GM12878 (cell line): ENCODE measurements around the gene SSNA1. TPM values are rescaled to one million over a fixed set of nuclear protein-coding genes. Genes with fewer than 3 reads are reported as not detected.

Experiments used
- ATAC-seq: fragments of 200-7000 bp; cut with Tn5 transposase; 3 replicates; pipeline ENCODE4 v1.9.1; 2020; ENCODE audit warnings: mild to moderate bottlenecking, moderate library complexity
- BruUV-seq: library from RNA; stranded (reverse); fragments of 400-500 nt; replicated peaks from 2 replicates; lab custom pipeline; 2021; lab: Mats Ljungman, UMichigan
- CTCF ChIA-PET: fragments of 300-600 bp; sonication (Branson Sonifier 250); formaldehyde crosslinking; extraction: SDS; loops from one replicate; lab custom pipeline; 2021; ENCODE audit warnings: inconsistent platforms; lab: Yijun Ruan, JAX
- POLR2A ChIA-PET: fragments of 350-600 bp; formaldehyde crosslinking; extraction: SDS; loops from one replicate; lab custom pipeline; 2021; ENCODE audit warnings: inconsistent platforms; lab: Charles Lee
- RAD21 ChIA-PET: fragments of 300-600 bp; sonication (Branson Sonifier 250); formaldehyde crosslinking; loops from one replicate; lab custom pipeline; 2023; ENCODE audit warnings: antibody characterized with exemption; ENCODE audit not compliant: unreplicated experiment; lab: Charles Lee
- SMC1A ChIA-PET: fragments of 300-600 bp; sonication (Branson Sonifier 250); formaldehyde crosslinking; loops from one replicate; lab custom pipeline; 2023; ENCODE audit not compliant: unreplicated experiment, uncharacterized antibody; lab: Charles Lee
- DNase-seq: peaks from one replicate; pipeline ENCODE4 v3.0.0-alpha.2; 2011; ENCODE audit warnings: low read depth, low spot score
- FAIRE-seq: peaks from 3 replicates; lab custom pipeline; 2011; peaks lifted over from hg19 to GRCh38; lab: Jason Lieb, UNC
- H2AFZ ChIP-seq: 2 replicates; pipeline ENCODE4 v1.6.0; 2011; ENCODE audit warnings: low read depth, low read length, control low read depth; ENCODE audit not compliant: control insufficient read depth
- H3K27ac ChIP-seq: 2 replicates; pipeline ENCODE4 v1.5.1; 2011; ENCODE audit warnings: control low read depth; ENCODE audit not compliant: control insufficient read depth, insufficient read depth
- H3K27me3 ChIP-seq, 2 experiments: replicated peaks in 1 of 2; 2 replicates each; pipeline versions ENCODE4 v1.6.0 to v1.6.1; 2011; ENCODE audit warnings: low read length in 1 of 2; ENCODE audit not compliant: control insufficient read depth in 2 of 2, insufficient read depth in 2 of 2
- H3K36me3 ChIP-seq, 2 experiments: 2 replicates each; pipeline ENCODE4 v1.5.1; 2011; ENCODE audit warnings: low read length in 1 of 2; ENCODE audit not compliant: control insufficient read depth in 2 of 2, insufficient read depth in 2 of 2
- H3K4me1 ChIP-seq: 2 replicates; pipeline ENCODE4 v1.6.1; 2011; ENCODE audit warnings: mild to moderate bottlenecking, low read length, moderate library complexity, mixed read lengths; ENCODE audit not compliant: control insufficient read depth, insufficient read depth
- H3K4me2 ChIP-seq: 2 replicates; pipeline ENCODE4 v1.6.0; 2011; ENCODE audit warnings: control low read depth; ENCODE audit not compliant: control insufficient read depth, insufficient read depth
- H3K4me3 ChIP-seq: fragments of 200-600 bp; sonication (generic); 2 replicates; pipeline ENCODE4 v1.5.1; 2016
- H3K79me2 ChIP-seq: 2 replicates; pipeline ENCODE4 v1.6.0; 2011; ENCODE audit warnings: low read length; ENCODE audit not compliant: control insufficient read depth, insufficient read depth
- H3K9ac ChIP-seq: 2 replicates; pipeline ENCODE4 v1.8.0; 2011; ENCODE audit warnings: low read length, control low read depth, mixed read lengths; ENCODE audit not compliant: control insufficient read depth, insufficient read depth
- H3K9me3 ChIP-seq: replicated peaks from 3 replicates; pipeline ENCODE4 v1.5.1; 2011; ENCODE audit warnings: mild to moderate bottlenecking, low read length; ENCODE audit not compliant: control insufficient read depth, insufficient read depth
- H4K20me1 ChIP-seq: 2 replicates; pipeline ENCODE4 v1.6.0; 2011; ENCODE audit not compliant: control insufficient read depth, insufficient read depth
- MEF2B ChIP-seq: fragments of 450-650 bp; IDR thresholded peaks from 2 replicates; pipeline ENCODE4 v1.6.1; 2018; ENCODE audit warnings: mild to moderate bottlenecking, moderate library complexity; ENCODE audit not compliant: partially characterized antibody, poor library complexity, severe bottlenecking
- PML ChIP-seq: IDR thresholded peaks from 2 replicates; pipeline ENCODE4 v1.6.1; 2012; ENCODE audit warnings: low read length, inconsistent platforms
- RFX5 ChIP-seq: IDR thresholded peaks from 2 replicates; pipeline ENCODE4 v1.6.1; 2011; ENCODE audit warnings: low read depth, low read length, improper control_type of control experiment
- SREBF2 ChIP-seq: IDR thresholded peaks from 2 replicates; pipeline ENCODE4 v1.6.1; 2012; ENCODE audit warnings: mild to moderate bottlenecking, low read length
- WRNIP1 ChIP-seq: IDR thresholded peaks from 2 replicates; pipeline ENCODE4 v1.6.1; 2011; ENCODE audit warnings: low read depth, low read length, improper control_type of control experiment, borderline replicate concordance
- WGBS: methylation state at CpG from one replicate; pipeline ENCODE4 v1.1.6; 2016; ENCODE audit warnings: low lambda C conversion rate; ENCODE audit not compliant: insufficient replicate concordance, insufficient coverage; ENCODE audit errors: missing lambda C conversion rate; 5-methylcytosine and 5-hydroxymethylcytosine counted together
- in situ Hi-C: fragments of 300-500 bp; cut with MboI; formaldehyde crosslinking; loops from 9 replicates; pipeline ENCODE4 v1.14.3; 2018; ENCODE audit warnings: mixed read lengths
- intact Hi-C: fragments of 100-400 bp; cut with micrococcal nuclease; formaldehyde crosslinking; loops from one replicate; pipeline ENCODE4 v1.14.2; 2022; ENCODE audit not compliant: unreplicated experiment
- polyA plus RNA-seq, 11 experiments: library from polyadenylated mRNA; depleted of rRNA in 4 of 11; unstranded in 6 of 11; stranded (reverse) in 5 of 11; fragments of >200 nt; fragmentation: Nextera tagmentation in 4 of 11; fragmentation: Illumina TruSeq in 1 of 11; extraction: Ambion mirVana in 4 of 11; extraction: Trizol in 1 of 11; gene quantifications; 1 replicate in 1 of 11; 2 replicates in 10 of 11; pipeline versions ENCODE4 v1.2.1 to v1.2.3, GENCODE V29; 2011 to 2016; ENCODE audit warnings: inconsistent platforms in 2 of 11, missing spikeins in 2 of 11, low read depth in 1 of 11
- total RNA-seq, 4 experiments: library from RNA; depleted of rRNA in 3 of 4; stranded (reverse); fragments of >200 nt in 3 of 4; fragmentation: Illumina TruSeq in 1 of 4; extraction: Trizol in 1 of 4; gene quantifications; 2 replicates each; pipeline versions ENCODE4 v1.2.1 to v1.2.3, GENCODE V29; 2013 to 2021
- TF ChIP-seq, protein P1 (sequence below): IDR thresholded peaks from 2 replicates; pipeline ENCODE4 v1.6.1; 2012; ENCODE audit warnings: low read depth, low read length, improper control_type of control experiment
- TF ChIP-seq, protein P2 (sequence below): IDR thresholded peaks from 2 replicates; pipeline ENCODE4 v1.6.1; 2012; ENCODE audit warnings: low read depth, low read length, improper control_type of control experiment
- TF ChIP-seq, protein P3 (sequence below), 3 experiments: IDR thresholded peaks in 2 of 3; conservative IDR thresholded peaks in 1 of 3; 2 replicates each; pipeline ENCODE4 v1.5.1; 2011; ENCODE audit warnings: low read depth in 3 of 3, low read length in 3 of 3, mild to moderate bottlenecking in 3 of 3, control low read depth in 2 of 3, moderate library complexity in 2 of 3, inconsistent platforms in 1 of 3, mixed read lengths in 1 of 3; ENCODE audit not compliant: control insufficient read depth in 2 of 3, insufficient read depth in 1 of 3; ENCODE audit errors: extremely low read depth in 1 of 3
- TF ChIP-seq, protein P4 (sequence below): fragments of 450-650 bp; formaldehyde crosslinking; IDR thresholded peaks from 2 replicates; pipeline ENCODE4 v1.4.0; 2022; ENCODE audit warnings: mild to moderate bottlenecking, moderate library complexity

The SSNA1 gene
- total and polyA plus RNA-seq, 10 of the 15 experiments (the other 5 are each of a cell fraction or from before 2014, with no cell fraction given) = 0.63 to 139 (median 78.0) TPM

DNA sequence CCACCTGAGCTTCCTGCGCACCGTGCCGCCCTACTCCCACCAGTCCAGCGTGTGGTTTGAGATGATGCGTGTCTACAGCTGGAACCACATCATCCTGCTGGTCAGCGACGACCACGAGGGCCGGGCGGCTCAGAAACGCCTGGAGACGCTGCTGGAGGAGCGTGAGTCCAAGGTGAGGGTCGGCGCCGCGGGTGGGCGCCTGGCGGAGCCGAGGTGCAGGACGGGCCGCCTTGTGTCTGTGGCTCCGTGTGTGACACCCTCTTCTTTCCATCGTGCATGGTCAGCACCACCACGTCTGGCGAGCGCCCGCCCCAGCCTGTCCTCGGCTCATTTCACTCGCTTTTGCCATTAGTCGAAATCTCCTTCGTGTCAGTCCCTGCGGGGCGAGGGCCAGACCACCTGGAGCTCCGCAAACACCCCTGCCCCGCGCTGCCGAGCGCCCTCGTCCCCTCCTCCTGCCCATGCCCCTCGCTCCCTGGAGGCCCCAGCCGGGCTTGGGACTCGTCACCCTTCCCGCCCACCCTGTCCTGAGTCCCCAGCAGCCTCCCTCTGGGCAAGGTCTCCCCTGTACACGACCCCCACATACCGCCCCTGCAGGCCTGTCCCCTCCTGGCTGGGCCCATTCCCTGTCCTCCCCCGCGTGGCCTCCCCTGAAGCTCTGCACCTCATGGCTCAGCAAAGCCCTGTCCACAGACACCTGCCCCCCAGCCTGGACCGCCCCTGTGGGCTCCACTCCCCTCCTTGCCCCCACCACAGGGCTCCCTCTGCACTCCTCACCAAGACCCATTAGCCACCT is 42.5 kb upstream of the SSNA1 start:
- FAIRE-seq = no peak
- no peak overlapping the region for H3K4me2 ChIP-seq
- no peak overlapping the region for H3K4me3 ChIP-seq
- intact Hi-C loops (no loop called here), in situ Hi-C loops (no loop called here)
- 47% methylated on average over 31 of the region's 49 CpGs for WGBS
- H2AFZ ChIP-seq = no peak overlapping the region
- no peaks in the 10 kb centered on the region for H3K79me2 ChIP-seq
- ChIA-PET POLR2A (interaction anchor here (0.5 kb wide), 1 partner anchor 62 kb away, joined by 3 read pairs; no protein-coding TSS in a partner anchor), SMC1A (no interaction called here), RAD21 (no interaction called here), CTCF (no interaction called here)
- H3K27me3 ChIP-seq = peaks cover 0 to 2% of the 10 kb centered on the region in 2 experiments; a peak in 2 of 4 replicates
- H3K4me1 ChIP-seq = peaks cover 6% of the 10 kb centered on the region; the same call in 1 of the 2 replicates
- TF ChIP-seq, protein P1, sequence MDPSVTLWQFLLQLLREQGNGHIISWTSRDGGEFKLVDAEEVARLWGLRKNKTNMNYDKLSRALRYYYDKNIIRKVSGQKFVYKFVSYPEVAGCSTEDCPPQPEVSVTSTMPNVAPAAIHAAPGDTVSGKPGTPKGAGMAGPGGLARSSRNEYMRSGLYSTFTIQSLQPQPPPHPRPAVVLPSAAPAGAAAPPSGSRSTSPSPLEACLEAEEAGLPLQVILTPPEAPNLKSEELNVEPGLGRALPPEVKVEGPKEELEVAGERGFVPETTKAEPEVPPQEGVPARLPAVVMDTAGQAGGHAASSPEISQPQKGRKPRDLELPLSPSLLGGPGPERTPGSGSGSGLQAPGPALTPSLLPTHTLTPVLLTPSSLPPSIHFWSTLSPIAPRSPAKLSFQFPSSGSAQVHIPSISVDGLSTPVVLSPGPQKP = no peak
- TF ChIP-seq, protein P2, sequence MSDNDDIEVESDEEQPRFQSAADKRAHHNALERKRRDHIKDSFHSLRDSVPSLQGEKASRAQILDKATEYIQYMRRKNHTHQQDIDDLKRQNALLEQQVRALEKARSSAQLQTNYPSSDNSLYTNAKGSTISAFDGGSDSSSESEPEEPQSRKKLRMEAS = no peak
- TF ChIP-seq SREBF2 = no peak
- no peak for TF ChIP-seq WRNIP1
- TF ChIP-seq, protein P3, sequence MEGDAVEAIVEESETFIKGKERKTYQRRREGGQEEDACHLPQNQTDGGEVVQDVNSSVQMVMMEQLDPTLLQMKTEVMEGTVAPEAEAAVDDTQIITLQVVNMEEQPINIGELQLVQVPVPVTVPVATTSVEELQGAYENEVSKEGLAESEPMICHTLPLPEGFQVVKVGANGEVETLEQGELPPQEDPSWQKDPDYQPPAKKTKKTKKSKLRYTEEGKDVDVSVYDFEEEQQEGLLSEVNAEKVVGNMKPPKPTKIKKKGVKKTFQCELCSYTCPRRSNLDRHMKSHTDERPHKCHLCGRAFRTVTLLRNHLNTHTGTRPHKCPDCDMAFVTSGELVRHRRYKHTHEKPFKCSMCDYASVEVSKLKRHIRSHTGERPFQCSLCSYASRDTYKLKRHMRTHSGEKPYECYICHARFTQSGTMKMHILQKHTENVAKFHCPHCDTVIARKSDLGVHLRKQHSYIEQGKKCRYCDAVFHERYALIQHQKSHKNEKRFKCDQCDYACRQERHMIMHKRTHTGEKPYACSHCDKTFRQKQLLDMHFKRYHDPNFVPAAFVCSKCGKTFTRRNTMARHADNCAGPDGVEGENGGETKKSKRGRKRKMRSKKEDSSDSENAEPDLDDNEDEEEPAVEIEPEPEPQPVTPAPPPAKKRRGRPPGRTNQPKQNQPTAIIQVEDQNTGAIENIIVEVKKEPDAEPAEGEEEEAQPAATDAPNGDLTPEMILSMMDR (IDR thresholded peaks at IDR 0.05 in 2 of 3, conservative IDR thresholded peaks at IDR 0.05 in 1 of 3; ENCODE audit: control insufficient read depth in 2 of 3, extremely low read depth in 1 of 3, insufficient read depth in 1 of 3, low read depth in 3 of 3, low read length in 3 of 3) = no peak
- TF ChIP-seq PML = no peak
- TF ChIP-seq, protein P4, sequence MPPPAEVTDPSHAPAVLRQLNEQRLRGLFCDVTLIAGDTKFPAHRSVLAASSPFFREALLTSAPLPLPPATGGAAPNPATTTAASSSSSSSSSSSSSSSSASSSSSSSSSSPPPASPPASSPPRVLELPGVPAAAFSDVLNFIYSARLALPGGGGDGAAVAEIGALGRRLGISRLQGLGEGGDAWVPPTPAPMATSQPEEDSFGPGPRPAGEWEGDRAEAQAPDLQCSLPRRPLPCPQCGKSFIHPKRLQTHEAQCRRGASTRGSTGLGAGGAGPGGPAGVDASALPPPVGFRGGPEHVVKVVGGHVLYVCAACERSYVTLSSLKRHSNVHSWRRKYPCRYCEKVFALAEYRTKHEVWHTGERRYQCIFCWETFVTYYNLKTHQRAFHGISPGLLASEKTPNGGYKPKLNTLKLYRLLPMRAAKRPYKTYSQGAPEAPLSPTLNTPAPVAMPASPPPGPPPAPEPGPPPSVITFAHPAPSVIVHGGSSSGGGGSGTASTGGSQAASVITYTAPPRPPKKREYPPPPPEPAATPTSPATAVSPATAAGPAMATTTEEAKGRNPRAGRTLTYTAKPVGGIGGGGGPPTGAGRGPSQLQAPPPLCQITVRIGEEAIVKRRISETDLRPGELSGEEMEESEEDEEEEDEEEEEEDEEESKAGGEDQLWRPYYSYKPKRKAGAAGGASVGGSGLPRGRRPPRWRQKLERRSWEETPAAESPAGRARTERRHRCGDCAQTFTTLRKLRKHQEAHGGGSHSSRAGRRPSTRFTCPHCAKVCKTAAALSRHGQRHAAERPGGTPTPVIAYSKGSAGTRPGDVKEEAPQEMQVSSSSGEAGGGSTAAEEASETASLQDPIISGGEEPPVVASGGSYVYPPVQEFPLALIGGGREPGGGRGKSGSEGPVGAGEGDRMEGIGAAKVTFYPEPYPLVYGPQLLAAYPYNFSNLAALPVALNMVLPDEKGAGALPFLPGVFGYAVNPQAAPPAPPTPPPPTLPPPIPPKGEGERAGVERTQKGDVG (CRISPR knock-in tag) = no peak
- no peak for TF ChIP-seq RFX5
- TF ChIP-seq MEF2B = no peak
- no peaks in the 10 kb centered on the region for H4K20me1 ChIP-seq
- DNase-seq = no peak
- BruUV-seq = no TSS peak
- no peak overlapping the region for H3K27ac ChIP-seq
- no peak overlapping the region for H3K9ac ChIP-seq
- ATAC-seq = no peak
- no peaks in the 10 kb centered on the region for H3K9me3 ChIP-seq
- no peaks in the 10 kb centered on the region for H3K36me3 ChIP-seq
